Choroid plexus epithelial cell (primary cell): ENCODE measurements around the gene KCNMA1.

ENCODE experiments used
- DNase-seq: peaks from one replicate; pipeline ENCODE4 v3.0.0-alpha.2; 2010; ENCODE audit warnings: low read depth
- H3K4me3 ChIP-seq: 2 replicates; pipeline ENCODE4 v1.5.1; 2011; ENCODE audit warnings: low read depth, mild to moderate bottlenecking, control low read depth, low read length, moderate library complexity
- TF ChIP-seq, protein P1 (sequence below): conservative IDR thresholded peaks from 2 replicates; pipeline ENCODE4 v1.5.1; 2011; ENCODE audit warnings: low read depth, mild to moderate bottlenecking, control low read depth, inconsistent platforms, low read length, moderate library complexity

Gene KCNMA1

GRCh38 chr10:77493851-77494261 lies 143.8 kb downstream of the KCNMA1 start:
- TF ChIP-seq, protein P1, sequence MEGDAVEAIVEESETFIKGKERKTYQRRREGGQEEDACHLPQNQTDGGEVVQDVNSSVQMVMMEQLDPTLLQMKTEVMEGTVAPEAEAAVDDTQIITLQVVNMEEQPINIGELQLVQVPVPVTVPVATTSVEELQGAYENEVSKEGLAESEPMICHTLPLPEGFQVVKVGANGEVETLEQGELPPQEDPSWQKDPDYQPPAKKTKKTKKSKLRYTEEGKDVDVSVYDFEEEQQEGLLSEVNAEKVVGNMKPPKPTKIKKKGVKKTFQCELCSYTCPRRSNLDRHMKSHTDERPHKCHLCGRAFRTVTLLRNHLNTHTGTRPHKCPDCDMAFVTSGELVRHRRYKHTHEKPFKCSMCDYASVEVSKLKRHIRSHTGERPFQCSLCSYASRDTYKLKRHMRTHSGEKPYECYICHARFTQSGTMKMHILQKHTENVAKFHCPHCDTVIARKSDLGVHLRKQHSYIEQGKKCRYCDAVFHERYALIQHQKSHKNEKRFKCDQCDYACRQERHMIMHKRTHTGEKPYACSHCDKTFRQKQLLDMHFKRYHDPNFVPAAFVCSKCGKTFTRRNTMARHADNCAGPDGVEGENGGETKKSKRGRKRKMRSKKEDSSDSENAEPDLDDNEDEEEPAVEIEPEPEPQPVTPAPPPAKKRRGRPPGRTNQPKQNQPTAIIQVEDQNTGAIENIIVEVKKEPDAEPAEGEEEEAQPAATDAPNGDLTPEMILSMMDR: no peak
- no peak for DNase-seq
- no peak overlapping the region for H3K4me3 ChIP-seq

DNA sequence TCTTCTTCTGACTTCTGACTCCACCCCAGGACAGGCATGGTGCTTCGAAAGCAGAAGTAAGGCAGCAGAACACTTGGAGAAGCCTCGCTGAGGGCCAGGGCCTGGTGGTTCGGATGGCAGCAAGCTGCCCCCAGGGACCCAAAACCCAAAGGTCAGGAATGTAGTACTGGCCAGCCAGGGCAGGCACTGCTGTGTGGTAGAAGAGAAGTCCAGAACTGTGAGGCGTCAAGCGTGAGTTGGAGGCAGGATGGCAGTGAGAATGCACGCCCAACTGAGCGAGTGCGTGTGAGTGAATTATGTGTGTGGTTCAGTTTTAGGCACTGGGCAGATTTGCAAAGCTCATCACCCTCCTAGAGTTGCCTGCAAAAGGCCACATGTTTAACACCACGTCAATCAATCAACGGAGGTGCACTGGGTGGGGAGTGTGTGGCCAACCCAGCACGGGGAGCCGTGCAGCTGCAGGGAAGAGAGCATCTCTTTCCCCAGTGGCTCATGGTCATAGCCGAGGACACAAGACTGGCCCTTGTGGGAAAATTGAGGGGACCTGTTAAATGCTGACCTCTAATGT lies 144.3 kb downstream of the KCNMA1 start:
- no peak for DNase-seq
- TF ChIP-seq, protein P1: no peak
- no peak overlapping the region for H3K4me3 ChIP-seq

DNA sequence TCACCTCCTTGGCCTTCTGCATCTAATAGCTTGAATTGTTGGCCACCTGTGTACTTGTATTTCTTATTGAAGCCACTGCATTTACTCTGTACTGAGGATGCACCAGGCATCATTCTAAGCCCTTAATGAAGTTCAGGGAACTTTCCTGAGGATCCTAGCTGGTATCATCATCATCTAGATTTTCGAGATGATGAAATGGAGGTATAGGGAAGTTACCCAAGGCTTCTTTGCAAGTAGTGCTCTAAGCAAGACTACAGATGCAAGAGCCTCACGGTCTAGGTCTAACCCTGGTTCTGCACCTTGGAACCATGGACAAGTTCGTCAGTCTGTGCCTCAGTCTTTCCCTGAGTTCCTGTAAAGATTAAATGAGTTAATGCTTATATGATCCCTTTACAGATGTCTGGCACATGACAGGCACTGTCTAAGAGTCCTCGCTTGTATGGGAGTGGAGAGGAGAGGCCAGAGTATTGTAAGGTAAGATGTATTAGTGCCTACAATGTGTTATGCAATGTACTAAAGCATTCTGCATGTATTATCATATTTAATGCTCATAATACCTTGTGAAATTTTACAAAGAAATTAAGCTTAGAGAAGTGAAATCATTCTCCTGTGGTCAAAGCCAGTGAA lies 145.1 kb downstream of the KCNMA1 start:
- TF ChIP-seq, protein P1: no peak
- DNase-seq: no peak
- no peak overlapping the region for H3K4me3 ChIP-seq

- H3K4me3 ChIP-seq: no peak overlapping the region
- TF ChIP-seq, protein P1: no peak
- no peak for DNase-seq
These were observed 146.9 kb downstream of the KCNMA1 start for GRCh38 chr10:77490534-77491314.

GRCh38 chr10:77486517-77486916 lies 151.1 kb downstream of the KCNMA1 start:
- H3K4me3 ChIP-seq: no peak overlapping the region
- DNase-seq: no peak
- TF ChIP-seq, protein P1: no peak

DNA sequence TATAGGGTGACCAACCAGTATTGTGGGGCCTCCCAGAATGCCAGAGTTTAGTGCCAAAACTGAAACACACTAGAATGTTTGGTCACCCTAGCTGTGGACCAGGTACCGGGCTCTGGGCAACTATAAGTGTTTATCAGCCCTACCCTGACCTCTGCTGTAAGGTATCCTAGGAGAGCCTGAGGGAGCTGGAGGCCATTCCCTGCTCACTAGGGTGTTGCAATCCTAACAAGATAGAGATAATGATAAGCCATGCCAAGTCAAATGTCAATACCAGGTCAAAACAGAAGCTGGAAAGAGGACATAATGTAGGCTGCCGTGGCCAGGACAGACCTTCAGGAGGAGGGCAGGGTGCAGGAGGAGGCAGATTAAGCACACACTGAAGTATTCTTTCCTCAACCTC lies 151.8 kb downstream of the KCNMA1 start:
- TF ChIP-seq, protein P1: no peak
- no peak for DNase-seq
- no peak overlapping the region for H3K4me3 ChIP-seq
